C4-2B (cell line): ENCODE data around the gene HOMEZ.

Experiments used
- CTCF ChIP-seq: fragments of 450-650 bp; conservative IDR thresholded peaks from 2 replicates; pipeline ENCODE4 v1.5.1; 2017; ENCODE audit warnings: mild to moderate bottlenecking
- ZFX ChIP-seq: fragments of 450-650 bp; IDR thresholded peaks from 2 replicates; pipeline ENCODE4 v1.6.1; 2017

- TF ChIP-seq CTCF = no peak
- no peak for TF ChIP-seq ZFX
Observed at GRCh38 chr14:23242076-23242475, 43.9 kb downstream of the HOMEZ start.
